Brain microvascular endothelial cell (primary cell): Measurements from ENCODE around the gene VTA1.

ENCODE experiments used
- DNase-seq: peaks from one replicate; pipeline ENCODE4 v3.0.0-alpha.2; 2020
- H3K27ac ChIP-seq: fragments of 250-450 bp; sonication (Bioruptor Pico); 2 replicates; pipeline ENCODE4 v1.5.1; 2020; ENCODE audit warnings: mild to moderate bottlenecking, moderate library complexity
- H3K27me3 ChIP-seq: fragments of 250-450 bp; sonication (Bioruptor Pico); replicated peaks from 2 replicates; pipeline ENCODE4 v1.5.1; 2020; ENCODE audit warnings: mild to moderate bottlenecking
- H3K36me3 ChIP-seq: fragments of 250-450 bp; sonication (Bioruptor Pico); replicated peaks from 2 replicates; pipeline ENCODE4 v1.5.1; 2020; ENCODE audit warnings: mild to moderate bottlenecking
- H3K4me3 ChIP-seq: 2 replicates; pipeline ENCODE4 v1.5.1; 2011; ENCODE audit warnings: low read depth, mild to moderate bottlenecking, control low read depth, low read length, moderate library complexity
- CTCF ChIP-seq: IDR thresholded peaks from 2 replicates; pipeline ENCODE4 v1.5.1; 2011; ENCODE audit warnings: low read depth, mild to moderate bottlenecking, moderate library complexity, low read length, control low read depth, inconsistent platforms; ENCODE audit errors: missing control alignments
- in situ Hi-C: cut with HindIII; loops from 2 replicates; pipeline ENCODE4 v1.10.0; 2017; ENCODE audit warnings: low sequenced_read_pairs, low pct_ligation_motif_present

The VTA1 gene

GRCh38 chr6:142262231-142262630, 115.2 kb downstream of the VTA1 start:
- Histone ChIP-seq H3K36me3 (no peaks in the 10 kb centered on the region), H3K4me3 (no peak overlapping the region), H3K27ac (no peak overlapping the region), H3K27me3 (no peaks in the 10 kb centered on the region)
- DNase-seq = no peak
- TF ChIP-seq CTCF = no peak
- in situ Hi-C loops = no loop called here

- in situ Hi-C loops = no loop called here
- no peak for DNase-seq
These were observed 118.4 kb downstream of the VTA1 start for GRCh38 chr6:142265476-142265875.

GRCh38 chr6:142266060-142266459, 119.0 kb downstream of the VTA1 start:
- no peak overlapping the region for H3K4me3 ChIP-seq
- DNase-seq = no peak
- H3K27ac ChIP-seq = no peak overlapping the region
- in situ Hi-C loops = no loop called here
- no peaks in the 10 kb centered on the region for H3K36me3 ChIP-seq
- no peaks in the 10 kb centered on the region for H3K27me3 ChIP-seq
- no peak for TF ChIP-seq CTCF

More at GRCh38 chr6:142265476-142265875, 118.4 kb downstream of the VTA1 start:
- no peaks in the 10 kb centered on the region for H3K27me3 ChIP-seq
- H3K4me3 ChIP-seq = no peak overlapping the region
- no peak overlapping the region for H3K27ac ChIP-seq
- H3K36me3 ChIP-seq = no peaks in the 10 kb centered on the region
- TF ChIP-seq CTCF = no peak

- Histone ChIP-seq H3K27ac (no peak overlapping the region), H3K36me3 (no peaks in the 10 kb centered on the region), H3K27me3 (no peaks in the 10 kb centered on the region), H3K4me3 (no peak overlapping the region)
- in situ Hi-C loops = no loop called here
- no peak for DNase-seq
- TF ChIP-seq CTCF = no peak
These were observed 124.4 kb downstream of the VTA1 start for GRCh38 chr6:142271476-142271875.
